HCT116 (cell line): Measurements from ENCODE around the gene SLC25A19. TPM values are rescaled to one million over a fixed set of nuclear protein-coding genes. Genes with fewer than 3 reads are reported as not detected.

Source experiments
- ATAC-seq: fragments of 200-7000 bp; cut with Tn5 transposase; 2 replicates; pipeline ENCODE4 v1.9.1; 2020; ENCODE audit warnings: mild to moderate bottlenecking, moderate library complexity
- BruUV-seq: library from RNA; stranded (reverse); fragments of 400-500 nt; replicated peaks from 2 replicates; lab custom pipeline; 2021; lab: Mats Ljungman, UMichigan
- CTCF ChIA-PET: fragments of 300-600 bp; sonication (Branson Sonifier 250); formaldehyde crosslinking; loops from one replicate; lab custom pipeline; 2021; ENCODE audit warnings: antibody characterized with exemption; lab: Charles Lee
- POLR2A ChIA-PET: fragments of 300-600, 350-600 bp; sonication (Branson Sonifier 250); formaldehyde crosslinking; loops from one replicate; lab custom pipeline; 2021; ENCODE audit warnings: antibody characterized with exemption; lab: Charles Lee
- RAD21 ChIA-PET, 2 experiments: fragments of 300-600 bp; sonication (Branson Sonifier 250); formaldehyde crosslinking; loops; one replicate each; lab custom pipeline; 2023; ENCODE audit warnings: low total read pairs in 2 of 2; ENCODE audit not compliant: uncharacterized antibody in 2 of 2, unreplicated experiment in 2 of 2, low non-redundant PET in 1 of 2; lab: Charles Lee
- DNase-seq: peaks from one replicate; pipeline ENCODE4 v3.0.0-alpha.2; 2010; ENCODE audit warnings: low read depth, low spot score
- H2AFZ ChIP-seq: fragments of 200-600 bp; shearing (Covaris generic), sonication (generic); 2 replicates; pipeline ENCODE4 v1.6.1; 2017; ENCODE audit warnings: low read depth, mixed run types, mixed read lengths, antibody characterized with exemption, low read length; ENCODE audit not compliant: poor library complexity, severe bottlenecking
- H3K27ac ChIP-seq: 2 replicates; pipeline ENCODE4 v1.5.1; 2012; ENCODE audit warnings: low read depth, low read length
- H3K27me3 ChIP-seq: fragments of 200-600 bp; sonication (generic); 2 replicates; pipeline ENCODE4 v1.6.1; 2016; ENCODE audit warnings: mixed run types, low read length, mixed read lengths; ENCODE audit not compliant: insufficient read depth
- H3K36me3 ChIP-seq, 2 experiments: fragments of 200-500 bp in 1 of 2; fragments of 200-600 bp in 1 of 2; sonication (Bioruptor generic) in 1 of 2; sonication (generic) in 1 of 2; 2 replicates each; pipeline versions ENCODE4 v1.5.1 to v1.6.1; 2014 to 2016; ENCODE audit warnings: low read length in 2 of 2, inconsistent platforms in 1 of 2, mixed read lengths in 1 of 2, mixed run types in 1 of 2; ENCODE audit not compliant: insufficient read depth in 2 of 2, control insufficient read depth in 1 of 2
- H3K4me1 ChIP-seq, 2 experiments: fragments of 200-600 bp in 1 of 2; sonication (generic) in 1 of 2; 2 replicates each; pipeline versions ENCODE4 v1.5.1 to v1.6.1; 2012 to 2017; ENCODE audit warnings: low read length in 2 of 2, inconsistent platforms in 1 of 2, mild to moderate bottlenecking in 1 of 2, mixed read lengths in 1 of 2, mixed run types in 1 of 2, moderate library complexity in 1 of 2; ENCODE audit not compliant: insufficient read depth in 2 of 2, control insufficient read depth in 1 of 2
- H3K4me2 ChIP-seq: fragments of 200-600 bp; sonication (generic); 2 replicates; pipeline ENCODE4 v1.6.1; 2017; ENCODE audit warnings: mixed run types, low read length, mixed read lengths
- H3K4me3 ChIP-seq, 2 experiments: fragments of 200-600 bp in 1 of 2; sonication (generic) in 1 of 2; replicated peaks in 1 of 2; 2 replicates each; pipeline ENCODE4 v1.5.1; 2011 to 2016; ENCODE audit warnings: low read length in 2 of 2, control low read depth in 1 of 2, low read depth in 1 of 2, mild to moderate bottlenecking in 1 of 2, mixed read lengths in 1 of 2, mixed run types in 1 of 2
- H3K79me2 ChIP-seq: fragments of 200-600 bp; sonication (generic); 2 replicates; pipeline ENCODE4 v1.6.1; 2017; ENCODE audit warnings: mild to moderate bottlenecking, mixed run types, low read length, moderate library complexity, mixed read lengths; ENCODE audit not compliant: insufficient read depth
- H3K9ac ChIP-seq: fragments of 200-600 bp; sonication (generic); 2 replicates; pipeline ENCODE4 v1.6.1; 2016; ENCODE audit warnings: low read length, mixed read lengths
- H3K9me2 ChIP-seq: fragments of 200-600 bp; sonication (generic), shearing (Covaris generic); 2 replicates; pipeline ENCODE4 v1.6.1; 2017; ENCODE audit warnings: mixed run types, mild to moderate bottlenecking, moderate library complexity; ENCODE audit not compliant: insufficient read depth
- H3K9me3 ChIP-seq, 2 experiments: fragments of 200-500 bp in 1 of 2; fragments of 200-600 bp in 1 of 2; sonication (Bioruptor generic) in 1 of 2; sonication (generic) in 1 of 2; 2 replicates each; pipeline ENCODE4 v1.6.1; 2014 to 2017; ENCODE audit warnings: low read length in 2 of 2, mixed read lengths in 2 of 2, inconsistent platforms in 1 of 2, low read depth in 1 of 2, mild to moderate bottlenecking in 1 of 2, mixed run types in 1 of 2, moderate library complexity in 1 of 2; ENCODE audit not compliant: control insufficient read depth in 1 of 2, insufficient read depth in 1 of 2
- H4K20me1 ChIP-seq: fragments of 200-600 bp; sonication (generic), shearing (Covaris generic); 2 replicates; pipeline ENCODE4 v1.6.1; 2017; ENCODE audit warnings: mixed run types, mild to moderate bottlenecking, moderate library complexity; ENCODE audit not compliant: insufficient read depth
- ATF3 ChIP-seq: IDR thresholded peaks from 2 replicates; pipeline ENCODE4 v1.6.1; 2012
- CBX3 ChIP-seq: IDR thresholded peaks from 2 replicates; pipeline ENCODE4 v1.6.1; 2012; ENCODE audit warnings: low read depth
- CTCF ChIP-seq, 3 experiments: fragments of 200-600 bp in 1 of 3; sonication (generic) in 1 of 3; IDR thresholded peaks in 2 of 3; conservative IDR thresholded peaks in 1 of 3; 2 replicates each; pipeline ENCODE4 v1.5.1; 2012 to 2017; ENCODE audit warnings: low read depth in 2 of 3, low read length in 2 of 3, antibody characterized with exemption in 1 of 3, borderline replicate concordance in 1 of 3, control low read depth in 1 of 3, mild to moderate bottlenecking in 1 of 3, mixed read lengths in 1 of 3, mixed run types in 1 of 3, moderate library complexity in 1 of 3; ENCODE audit not compliant: insufficient read depth in 1 of 3
- EGR1 ChIP-seq: IDR thresholded peaks from 2 replicates; pipeline ENCODE4 v1.6.1; 2012; ENCODE audit warnings: low read depth
- ELF1 ChIP-seq: IDR thresholded peaks from 2 replicates; pipeline ENCODE4 v1.6.1; 2012; ENCODE audit warnings: low read depth, borderline replicate concordance
- EZH2phosphoT487 ChIP-seq: fragments of 200-600 bp; IDR thresholded peaks from 2 replicates; pipeline ENCODE4 v1.6.1; 2018; ENCODE audit warnings: antibody characterized with exemption, borderline replicate concordance
- FOSL1 ChIP-seq: IDR thresholded peaks from 2 replicates; pipeline ENCODE4 v1.6.1; 2012; ENCODE audit warnings: low read depth
- JUND ChIP-seq: IDR thresholded peaks from 2 replicates; pipeline ENCODE4 v1.6.1; 2012
- POLR2AphosphoS5 ChIP-seq: IDR thresholded peaks from 2 replicates; pipeline ENCODE4 v1.6.1; 2011; ENCODE audit warnings: mild to moderate bottlenecking, low read depth, low read length, moderate library complexity
- RAD21 ChIP-seq: IDR thresholded peaks from 2 replicates; pipeline ENCODE4 v1.6.1; 2012; ENCODE audit warnings: low read depth, mild to moderate bottlenecking
- REST ChIP-seq: IDR thresholded peaks from 2 replicates; pipeline ENCODE4 v1.6.1; 2012; ENCODE audit warnings: low read depth
- SIN3A ChIP-seq: IDR thresholded peaks from 2 replicates; pipeline ENCODE4 v1.6.1; 2012; ENCODE audit warnings: low read depth
- TCF7L2 ChIP-seq: IDR thresholded peaks from 2 replicates; pipeline ENCODE4 v1.7.0; 2011; ENCODE audit warnings: borderline replicate concordance, inconsistent platforms; ENCODE audit not compliant: insufficient read depth, insufficient read length; ENCODE audit errors: extremely low read depth
- YY1 ChIP-seq: IDR thresholded peaks from 2 replicates; pipeline ENCODE4 v1.6.1; 2011; ENCODE audit warnings: low read length, low read depth, moderate library complexity, mild to moderate bottlenecking; ENCODE audit not compliant: insufficient replicate concordance; ENCODE audit errors: extremely low read depth
- ZFX ChIP-seq: fragments of 450-650 bp; IDR thresholded peaks from 2 replicates; pipeline ENCODE4 v1.6.1; 2017
- intact Hi-C: fragments of 100-400 bp; cut with micrococcal nuclease; formaldehyde crosslinking; loops from 2 replicates; pipeline ENCODE4 v1.10.0; 2022
- total RNA-seq: library from RNA; stranded (reverse); gene quantifications from one replicate; pipeline ENCODE4 v1.2.1, GENCODE V29; 2021; ENCODE audit not compliant: unreplicated experiment
- TF ChIP-seq, protein P1 (sequence below): IDR thresholded peaks from 2 replicates; pipeline ENCODE4 v1.6.1; 2011; ENCODE audit warnings: mild to moderate bottlenecking, low read length, moderate library complexity; ENCODE audit not compliant: insufficient replicate concordance; ENCODE audit errors: extremely low read depth
- TF ChIP-seq, protein P2 (sequence below): IDR thresholded peaks from 2 replicates; pipeline ENCODE4 v1.6.1; 2012

The SLC25A19 gene
- total RNA-seq, 1 experiment from 2014 or later, result 38.7 TPM

DNA sequence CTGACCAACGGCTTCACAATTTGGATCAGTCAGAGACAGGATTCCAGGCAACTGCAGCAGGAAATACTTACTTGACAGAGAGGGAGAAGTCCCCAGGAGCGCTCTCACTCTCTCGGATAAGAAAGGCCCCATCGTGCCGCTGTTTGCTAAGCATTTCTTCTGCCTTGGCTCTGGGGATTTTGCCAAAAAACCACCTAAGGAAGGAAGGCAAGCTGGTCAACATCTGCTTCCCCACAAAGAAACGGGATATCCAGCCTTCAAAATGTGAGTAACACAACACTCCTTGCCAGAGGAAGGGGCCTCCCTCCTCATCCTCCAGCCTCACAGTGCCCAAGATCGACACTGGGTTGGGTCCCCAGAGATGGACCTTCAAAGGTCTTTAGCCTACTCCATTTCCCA, 36.6 kb upstream of the SLC25A19 start:
- CTCF ChIA-PET, result interaction anchor here (1.1 kb wide), 1 partner anchor 69 kb away, joined by 3 read pairs; no protein-coding TSS in a partner anchor
- no TSS peak for BruUV-seq
- no peak overlapping the region for H3K4me2 ChIP-seq

More for the DNA sequence above, 36.6 kb upstream of the SLC25A19 start:
- H3K79me2 ChIP-seq, result peaks cover 27% of the 10 kb centered on the region
- POLR2A ChIA-PET, result no interaction called here
- no peaks in the 10 kb centered on the region for H3K9me3 ChIP-seq
- intact Hi-C loops, result no loop called here
- no peaks in the 10 kb centered on the region for H3K4me1 ChIP-seq
- no peaks in the 10 kb centered on the region for H3K27me3 ChIP-seq
- RAD21 ChIA-PET, result no interaction called here
- H3K9ac ChIP-seq, result no peak overlapping the region
- H3K27ac ChIP-seq, result no peak overlapping the region
- H4K20me1 ChIP-seq, result no peaks in the 10 kb centered on the region; the same call in 1 of the 2 replicates
- TF ChIP-seq, protein P1, sequence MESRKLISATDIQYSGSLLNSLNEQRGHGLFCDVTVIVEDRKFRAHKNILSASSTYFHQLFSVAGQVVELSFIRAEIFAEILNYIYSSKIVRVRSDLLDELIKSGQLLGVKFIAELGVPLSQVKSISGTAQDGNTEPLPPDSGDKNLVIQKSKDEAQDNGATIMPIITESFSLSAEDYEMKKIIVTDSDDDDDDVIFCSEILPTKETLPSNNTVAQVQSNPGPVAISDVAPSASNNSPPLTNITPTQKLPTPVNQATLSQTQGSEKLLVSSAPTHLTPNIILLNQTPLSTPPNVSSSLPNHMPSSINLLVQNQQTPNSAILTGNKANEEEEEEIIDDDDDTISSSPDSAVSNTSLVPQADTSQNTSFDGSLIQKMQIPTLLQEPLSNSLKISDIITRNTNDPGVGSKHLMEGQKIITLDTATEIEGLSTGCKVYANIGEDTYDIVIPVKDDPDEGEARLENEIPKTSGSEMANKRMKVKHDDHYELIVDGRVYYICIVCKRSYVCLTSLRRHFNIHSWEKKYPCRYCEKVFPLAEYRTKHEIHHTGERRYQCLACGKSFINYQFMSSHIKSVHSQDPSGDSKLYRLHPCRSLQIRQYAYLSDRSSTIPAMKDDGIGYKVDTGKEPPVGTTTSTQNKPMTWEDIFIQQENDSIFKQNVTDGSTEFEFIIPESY, result no peak
- TF ChIP-seq TCF7L2 (no peak), YY1 (no peak), POLR2AphosphoS5 (no peak), EZH2phosphoT487 (no peak), JUND (no peak), FOSL1 (no peak), ZFX (no peak), EGR1 (no peak), RAD21 (no peak), CBX3 (no peak), SIN3A (no peak), REST (no peak), ATF3 (no peak), CTCF (IDR thresholded peaks at IDR 0.05 in 2 of 3, conservative IDR thresholded peaks at IDR 0.05 in 1 of 3; ENCODE audit: borderline replicate concordance in 1 of 3, insufficient read depth in 1 of 3, low read depth in 2 of 3, low read length in 2 of 3) (no peak), ELF1 (no peak)
- TF ChIP-seq, protein P2, sequence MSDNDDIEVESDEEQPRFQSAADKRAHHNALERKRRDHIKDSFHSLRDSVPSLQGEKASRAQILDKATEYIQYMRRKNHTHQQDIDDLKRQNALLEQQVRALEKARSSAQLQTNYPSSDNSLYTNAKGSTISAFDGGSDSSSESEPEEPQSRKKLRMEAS, result no peak
- TF ChIP-seq, all 23 proteins: peak for 0
- peaks cover 9 to 19% of the 10 kb centered on the region in 2 experiments; a peak in 3 of 4 replicates for H3K36me3 ChIP-seq
- no peak overlapping the region for H2AFZ ChIP-seq
- no peak overlapping the region for H3K4me3 ChIP-seq
- no peaks in the 10 kb centered on the region for H3K9me2 ChIP-seq
- no peak for ATAC-seq
- DNase-seq, result no peak
